Amniotic epithelial cell (primary cell): ENCODE measurements around the gene GOPC.
"Not testable (repeated sequence)": the region's sequence is repeated elsewhere in the genome, so short reads cannot be mapped to it uniquely, and the experiment has no call there.

Experiments
- DNase-seq: peaks from one replicate; pipeline ENCODE4 v3.0.0-alpha.2; 2010; ENCODE audit warnings: low read depth

GOPC gene

GRCh38 chr6:117602151-117602898 lies at the start of gene GOPC:
Gene GOPC, minus strand, starts transcription at chr6:117602511. Its CDS starts 223 bp downstream, at chr6:117602288.
- DNase-seq = peak; percentile 97

- DNase-seq = not testable (repeated sequence)
Measured at GRCh38 chr6:117651984-117652383, 49.7 kb upstream of the GOPC start.

- DNase-seq = no peak
Measured at GRCh38 chr6:117642976-117643375, 40.7 kb upstream of the GOPC start.

- no peak for DNase-seq
Measured at GRCh38 chr6:117637770-117638169, 35.5 kb upstream of the GOPC start.

- DNase-seq = no peak
Measured at GRCh38 chr6:117629119-117629660, 26.9 kb upstream of the GOPC start.

- no peak for DNase-seq
Measured at GRCh38 chr6:117627533-117627932, 25.2 kb upstream of the GOPC start.

GRCh38 chr6:117624869-117625481 lies 22.7 kb upstream of the GOPC start:
- peak; percentile 3 for DNase-seq

GRCh38 chr6:117619178-117619577 lies 16.9 kb upstream of the GOPC start:
- DNase-seq = no peak

GRCh38 chr6:117617210-117618035 lies 15.1 kb upstream of the GOPC start:
- no peak for DNase-seq

GRCh38 chr6:117616391-117617209 lies 14.3 kb upstream of the GOPC start:
- DNase-seq = no peak

- peak; percentile 87 for DNase-seq
Measured at GRCh38 chr6:117615750-117616390, 13.6 kb upstream of the GOPC start.

- no peak for DNase-seq
Measured at GRCh38 chr6:117613920-117614560, 11.7 kb upstream of the GOPC start.

GRCh38 chr6:117607511-117607910 lies 5.2 kb upstream of the GOPC start:
- DNase-seq = no peak

GRCh38 chr6:117605169-117605826 lies 3.0 kb upstream of the GOPC start:
- DNase-seq = peak; percentile 76

- no peak for DNase-seq
Measured at GRCh38 chr6:117603821-117604220, 1.5 kb upstream of the GOPC start.

- DNase-seq = no peak
Measured at GRCh38 chr6:117602899-117603588, 733 bp upstream of the GOPC start.

GRCh38 chr6:117601811-117602150 lies 530 bp downstream of the GOPC start:
- DNase-seq = no peak

- DNase-seq = peak; percentile 50
Measured at GRCh38 chr6:117600008-117600743, 2.1 kb downstream of the GOPC start.

GRCh38 chr6:117597755-117598154 lies 4.6 kb downstream of the GOPC start:
- no peak for DNase-seq
